ENCODE data around the gene FOXP1.

FOXP1 gene

DNA sequence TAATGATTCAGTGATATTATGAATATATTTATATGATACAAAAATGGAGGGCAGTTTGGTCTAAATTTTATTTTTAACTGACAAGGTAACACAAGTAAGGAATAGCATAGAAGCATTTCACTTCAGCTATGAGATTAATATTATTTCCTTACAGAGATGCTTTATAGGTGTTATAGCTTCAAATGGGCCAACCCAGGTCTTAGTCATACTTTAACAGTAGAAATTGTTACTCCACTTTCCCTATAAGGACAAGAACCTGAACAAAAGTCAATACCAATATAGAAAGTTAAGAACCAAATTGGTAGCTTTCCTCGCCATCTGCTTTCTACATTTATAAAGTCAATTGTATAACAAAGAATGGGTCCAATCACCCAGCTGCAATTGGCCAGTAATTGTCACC is 570.6 kb downstream of the FOXP1 start:
- DNase-seq = no peak

DNA sequence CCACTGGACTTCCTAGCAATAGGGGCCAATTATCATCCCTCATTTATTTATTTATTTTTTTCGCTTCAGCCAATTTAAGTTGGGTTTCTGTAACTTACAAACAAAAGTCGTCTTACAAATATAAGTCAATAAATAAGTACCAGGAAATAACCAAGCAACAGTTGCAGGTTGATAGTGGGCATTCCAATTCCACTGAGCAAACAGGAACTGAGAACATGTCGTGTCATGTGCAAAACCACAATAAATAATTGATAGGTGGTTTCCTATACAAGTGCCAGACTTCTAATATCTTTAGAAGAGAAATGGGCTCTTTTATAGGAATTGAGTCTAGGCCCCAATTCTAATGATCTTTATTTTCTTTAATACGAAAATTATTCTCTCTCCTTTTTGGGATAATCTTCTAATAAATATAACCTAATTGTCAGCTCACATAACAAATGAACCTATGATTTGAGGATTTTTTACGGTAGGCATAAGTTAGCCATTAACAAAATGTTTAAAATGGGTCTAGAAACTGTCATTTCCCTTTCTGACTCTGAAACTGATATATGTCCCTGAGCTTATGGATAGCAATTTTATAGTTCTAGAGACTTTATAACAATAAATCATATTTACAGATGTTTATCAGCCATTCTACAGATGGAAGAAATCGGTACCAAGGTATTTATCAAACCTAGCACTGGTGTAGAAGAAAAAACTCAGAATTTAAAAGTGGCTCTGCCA is 571.8 kb downstream of the FOXP1 start:
- no peak for DNase-seq

DNA sequence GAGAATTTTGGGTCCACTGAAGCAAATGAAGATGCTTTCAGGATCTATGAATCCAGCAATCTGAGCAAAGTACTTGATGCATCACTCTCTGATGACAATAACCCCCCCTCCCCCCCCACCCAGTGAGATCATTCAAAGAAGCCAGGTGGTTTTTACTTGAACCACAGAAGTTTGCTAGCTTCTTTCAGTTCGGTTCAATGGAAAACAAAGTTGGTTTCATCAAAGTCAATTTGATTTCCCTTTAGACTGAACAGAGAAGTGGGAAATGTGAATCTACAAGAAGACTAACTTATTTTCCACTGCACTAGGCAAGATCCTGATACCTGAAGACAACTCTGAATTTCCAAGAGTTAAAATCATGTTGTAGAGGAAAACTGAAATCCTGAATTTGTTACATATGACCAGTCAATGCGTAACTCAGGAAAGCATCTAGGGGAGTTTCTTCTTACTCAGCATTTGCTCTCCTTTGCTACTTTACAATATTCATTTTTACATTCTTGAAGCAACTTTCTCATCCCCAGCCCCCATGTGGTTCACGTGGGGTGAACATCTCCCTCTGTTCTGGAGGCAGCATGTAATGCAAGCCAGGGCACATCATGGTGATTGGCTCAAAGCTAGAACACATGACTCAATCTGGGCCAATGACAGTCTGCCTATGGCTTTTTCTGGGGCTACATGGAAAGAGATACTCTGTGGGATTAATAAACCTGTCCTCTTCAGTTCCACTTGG is 572.6 kb downstream of the FOXP1 start:
- no peak for DNase-seq

DNA sequence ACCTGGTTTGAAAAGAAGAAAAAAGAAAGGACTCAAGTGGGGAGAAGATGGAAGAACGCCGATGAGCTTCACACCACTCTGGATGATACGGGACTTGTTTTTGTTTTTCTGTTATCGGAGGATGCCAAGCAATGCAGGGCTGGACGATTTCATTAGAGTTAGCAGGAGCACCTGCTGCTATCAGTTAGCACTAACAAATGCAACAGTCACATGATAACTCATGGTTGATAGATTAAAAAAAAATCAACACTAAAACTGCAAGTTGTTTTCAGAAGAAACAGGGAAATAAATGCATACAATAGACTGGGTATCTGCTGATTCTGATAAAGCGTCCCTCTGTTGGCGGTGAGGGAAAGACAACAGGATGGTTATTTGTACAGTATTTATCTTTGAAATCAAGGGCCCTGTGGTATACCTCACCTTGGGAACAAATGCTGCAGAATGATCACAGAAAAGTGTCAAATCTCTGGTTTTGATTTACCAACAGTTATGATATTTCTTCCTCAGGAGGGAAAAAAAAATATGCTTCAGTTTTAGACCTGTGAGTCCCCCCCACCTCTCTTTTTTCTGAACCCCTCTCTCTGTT is 575.1 kb downstream of the FOXP1 start:
- DNase-seq = no peak

DNA sequence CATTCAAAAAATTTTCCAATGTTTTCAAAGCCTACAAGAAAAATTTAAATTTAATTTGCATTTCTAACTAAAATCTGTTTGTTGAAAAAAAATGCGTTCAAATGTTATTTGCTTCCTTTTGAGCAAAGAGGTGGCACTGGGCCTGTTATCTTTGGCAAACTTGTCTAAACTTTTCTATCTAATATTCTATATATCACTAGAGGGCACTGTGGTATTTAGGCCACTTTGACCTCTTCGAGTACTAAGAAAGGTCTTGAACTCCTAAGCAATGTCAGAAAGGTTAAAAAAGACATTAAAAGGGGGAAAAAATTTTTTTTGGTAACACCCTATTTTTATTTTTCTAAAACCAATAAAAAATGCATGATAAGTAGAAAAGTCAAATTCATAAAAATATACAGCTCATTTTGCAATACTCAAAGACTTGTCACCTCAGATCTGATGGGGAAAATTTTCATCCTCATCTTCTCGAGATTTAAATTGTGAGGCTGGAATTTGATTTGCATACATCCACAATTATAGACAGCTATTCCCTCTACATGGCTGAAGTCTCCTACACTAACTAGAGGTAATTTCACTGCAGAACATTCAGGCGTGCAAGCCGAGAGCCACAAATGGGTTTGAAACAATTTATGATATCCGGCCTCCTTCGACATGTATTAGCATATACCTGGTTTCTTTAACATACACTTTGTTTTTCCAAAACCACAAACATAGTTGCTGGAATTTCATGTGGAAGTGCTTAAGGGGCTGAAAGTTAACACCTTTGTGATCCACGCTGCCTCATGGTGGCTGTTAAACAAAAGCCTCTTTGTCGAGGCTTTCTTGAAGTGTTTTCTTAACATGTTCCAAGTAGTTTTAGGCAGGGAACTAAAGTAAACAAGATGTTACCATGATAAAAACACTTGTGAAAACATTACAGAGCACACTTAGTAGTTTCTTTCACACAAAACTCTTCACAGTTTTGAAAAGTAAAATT is 576.4 kb downstream of the FOXP1 start:
- DNase-seq = peak in 1 of 2 donors; percentile 76

DNA sequence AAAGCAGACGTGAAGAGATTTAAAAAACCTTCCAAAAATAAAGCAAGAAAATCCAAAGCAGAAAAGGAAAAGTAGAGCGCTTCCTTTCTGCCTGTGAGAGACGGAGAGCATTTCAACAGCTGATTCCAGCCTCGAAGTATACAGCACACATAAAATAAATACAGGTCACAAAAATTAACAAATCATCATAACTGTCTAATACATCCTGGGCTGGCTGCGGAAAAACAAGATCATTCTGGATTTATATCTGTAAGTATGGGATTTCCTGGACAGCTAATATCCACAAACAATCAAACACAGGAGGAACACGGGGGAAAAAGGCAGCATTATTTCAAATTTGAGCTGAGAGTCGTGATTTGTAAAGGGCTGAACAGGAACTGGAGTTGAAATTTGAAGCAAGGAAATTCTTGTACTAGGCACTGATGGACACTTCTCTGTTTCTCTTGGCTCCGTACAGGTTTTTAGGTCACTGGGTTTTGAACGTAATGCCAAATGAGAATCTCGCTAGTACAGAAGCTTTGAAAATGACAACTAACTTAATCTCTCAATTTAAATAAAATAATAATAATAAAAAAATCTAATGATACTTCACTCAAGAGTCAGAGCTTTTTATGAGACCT is 577.7 kb downstream of the FOXP1 start:
- no peak for DNase-seq

DNA sequence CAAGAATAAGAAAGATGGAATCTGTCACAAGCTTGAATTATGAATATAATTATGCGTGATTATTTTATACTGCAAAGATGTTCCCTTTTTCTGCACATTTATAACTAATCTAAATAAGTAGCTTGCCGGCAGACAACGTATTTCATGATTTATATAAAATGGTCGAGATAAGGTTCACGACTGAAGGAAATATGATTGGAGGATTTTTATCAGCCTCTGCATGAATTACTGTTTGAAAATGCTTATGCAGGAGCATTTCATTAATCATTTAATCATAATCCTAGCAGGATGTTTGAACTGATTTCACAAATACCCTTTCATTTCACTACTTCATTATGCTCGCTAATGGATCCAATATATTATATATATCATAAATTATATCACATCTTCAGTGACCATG is 580.0 kb downstream of the FOXP1 start:
- no peak for DNase-seq

DNA sequence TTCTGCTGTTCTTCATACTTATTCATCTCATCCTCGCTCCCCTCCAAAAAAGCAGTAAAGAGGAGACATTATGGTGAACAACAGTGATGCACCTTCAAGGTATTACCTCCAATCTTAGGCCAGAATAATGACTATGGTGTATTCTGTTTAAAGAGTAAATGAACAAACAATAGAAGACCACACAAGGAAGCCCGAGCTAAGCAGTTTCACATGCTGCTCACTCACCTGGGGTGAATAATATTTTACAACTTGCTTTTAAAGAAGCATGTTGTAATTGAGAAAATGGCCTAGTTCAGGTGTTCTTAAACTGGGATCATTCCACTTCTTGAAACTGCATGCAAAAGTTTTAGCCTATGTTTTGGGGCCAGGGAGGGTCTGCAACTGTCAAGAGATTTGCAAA is 581.2 kb downstream of the FOXP1 start:
- DNase-seq = no peak

DNA sequence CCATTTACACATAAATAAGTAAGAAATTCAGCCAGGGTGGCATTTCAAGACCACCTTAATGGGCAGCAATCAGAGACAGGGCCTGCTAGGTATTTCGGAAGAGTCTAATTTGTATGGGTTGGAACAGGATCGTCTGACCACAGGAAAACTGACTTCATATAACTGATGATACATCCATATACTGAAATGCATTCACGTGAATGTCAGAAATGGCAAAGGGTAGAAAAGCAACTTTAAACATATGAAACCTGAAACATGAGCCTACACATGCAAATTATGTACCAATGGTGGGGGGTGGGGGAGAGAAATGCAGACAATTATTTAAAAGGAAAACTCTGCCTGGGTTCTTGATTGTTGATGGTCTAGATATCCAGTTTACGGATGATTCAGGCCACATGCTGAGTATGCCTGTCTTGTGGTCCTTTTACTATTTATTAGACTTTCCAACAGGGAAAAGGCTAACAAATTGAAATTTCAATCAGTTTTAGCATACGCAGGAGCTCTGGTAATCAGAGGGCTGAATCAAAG is 582.2 kb downstream of the FOXP1 start:
- DNase-seq = no peak

DNA sequence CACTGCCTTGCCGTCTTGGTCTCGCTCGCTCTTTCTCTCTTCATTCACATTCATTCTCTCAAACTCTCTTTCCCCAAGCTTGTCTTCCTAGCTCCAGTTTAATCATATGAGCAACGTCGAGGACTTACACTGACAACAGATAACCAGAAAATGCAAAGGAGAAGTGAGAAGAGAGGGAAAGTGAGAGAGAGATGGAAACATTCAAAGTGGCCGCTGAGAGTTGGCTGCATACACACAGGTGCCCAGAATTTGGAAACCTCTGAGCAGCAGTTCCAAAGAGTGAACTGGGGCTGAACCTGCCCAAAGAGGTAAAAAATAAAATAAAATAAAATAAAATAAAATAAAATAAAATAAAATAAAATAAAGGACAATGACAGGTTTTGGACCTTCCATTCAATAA is 583.0 kb downstream of the FOXP1 start:
- no peak for DNase-seq

DNA sequence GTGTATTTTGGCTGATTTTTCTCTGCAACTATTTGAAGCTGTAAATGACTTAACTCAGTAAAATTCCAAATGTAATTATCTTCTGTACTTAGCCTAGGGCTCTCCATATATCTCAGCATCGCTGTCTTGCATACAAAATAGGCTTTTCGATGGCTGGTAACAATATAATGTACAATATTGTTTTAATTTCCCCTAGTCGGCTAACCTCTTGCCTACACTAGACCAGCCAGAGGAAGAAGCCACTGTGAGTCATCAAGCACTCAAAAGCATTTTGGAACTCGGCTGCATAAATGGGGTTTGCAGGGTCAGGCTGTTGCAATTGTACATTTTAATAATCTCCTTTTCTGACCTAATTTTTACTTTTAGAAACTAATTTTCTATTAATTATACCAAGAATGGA is 583.8 kb downstream of the FOXP1 start:
- no peak for DNase-seq

DNA sequence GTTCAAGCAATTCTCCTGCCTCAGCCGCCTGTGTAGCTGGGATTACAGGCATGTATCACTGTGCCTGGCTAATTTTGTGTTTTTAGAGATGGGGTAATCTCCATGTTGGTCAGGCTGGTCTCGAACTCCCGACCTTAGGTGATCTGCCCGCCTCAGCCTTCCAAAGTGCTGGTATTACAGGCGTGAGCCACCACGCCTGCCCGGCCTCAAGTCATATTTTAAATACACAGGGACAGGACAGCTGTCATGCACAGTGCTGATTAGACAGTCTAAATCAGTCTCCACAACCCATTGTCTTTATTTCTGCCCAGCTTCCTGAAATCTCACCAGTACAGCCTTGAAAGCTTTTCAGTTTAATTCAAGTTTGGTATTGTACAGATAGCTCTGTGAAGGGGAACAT is 587.4 kb downstream of the FOXP1 start:
- DNase-seq = no peak

DNA sequence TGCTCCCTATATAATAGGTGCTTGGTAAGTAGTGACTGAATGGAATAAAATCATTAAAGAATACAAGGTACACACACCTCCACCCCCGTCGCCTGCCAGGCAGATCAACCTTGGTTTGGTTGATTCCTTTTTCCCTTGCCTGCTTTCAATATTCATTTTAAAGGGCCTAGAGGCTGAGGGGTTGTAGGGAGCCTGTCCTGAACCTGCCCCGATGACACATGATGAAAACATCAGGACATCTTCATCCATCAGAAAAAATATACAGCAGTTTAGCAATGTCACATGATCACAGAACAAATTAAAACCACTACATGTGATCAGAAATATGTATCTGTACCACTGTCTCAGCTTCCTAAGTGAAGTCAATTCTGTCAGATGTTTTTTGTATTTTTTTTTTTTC is 588.9 kb downstream of the FOXP1 start:
- no peak for DNase-seq

DNA sequence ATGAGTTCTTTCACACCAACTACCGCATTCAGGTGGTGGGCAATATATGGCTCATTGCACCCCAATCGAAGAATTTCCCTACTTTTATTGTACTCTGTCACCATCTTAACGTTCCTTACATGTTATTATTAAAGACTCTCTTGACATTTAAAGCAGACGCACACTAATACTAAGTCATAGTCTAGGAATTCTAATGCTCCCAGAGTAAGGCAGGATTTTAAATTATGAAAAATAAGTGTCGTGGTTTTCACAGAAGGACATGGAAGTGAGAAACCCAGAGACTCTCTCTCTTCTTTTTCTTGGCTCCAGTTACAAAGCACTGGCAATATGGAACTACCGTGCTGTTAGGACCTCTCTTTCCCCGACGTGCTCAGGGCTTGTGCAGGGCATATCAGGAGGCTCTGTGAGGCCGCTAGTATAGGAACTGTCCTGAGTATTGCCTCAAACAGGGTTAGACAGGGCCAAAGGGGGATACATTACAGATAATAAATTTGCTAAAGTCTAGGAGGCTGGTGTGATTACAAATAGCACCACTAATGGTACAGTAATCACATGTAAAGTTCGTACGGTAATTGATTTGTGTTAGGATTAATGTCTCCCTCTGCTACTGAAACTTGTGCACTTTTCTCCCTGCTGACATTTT is 590.8 kb downstream of the FOXP1 start:
- no peak for DNase-seq

DNA sequence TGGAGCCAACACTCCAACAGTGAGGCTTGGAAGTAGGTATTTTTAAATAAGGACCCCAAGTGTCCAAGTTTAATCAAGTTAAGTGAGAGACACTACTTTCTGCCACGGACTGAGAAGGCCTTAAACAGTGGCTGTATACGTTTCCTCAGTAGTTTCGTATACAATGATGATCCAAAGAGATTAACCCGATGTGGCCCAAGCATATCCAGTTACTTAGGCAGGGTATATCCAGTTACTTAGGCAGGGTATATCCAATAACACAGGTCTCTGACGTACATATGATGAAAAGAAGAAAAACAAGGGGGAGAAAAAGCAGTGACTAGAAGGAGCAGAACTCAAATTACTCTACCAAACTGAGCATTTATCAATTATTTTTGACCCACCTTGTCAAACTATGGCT is 591.4 kb downstream of the FOXP1 start:
- no peak for DNase-seq

DNA sequence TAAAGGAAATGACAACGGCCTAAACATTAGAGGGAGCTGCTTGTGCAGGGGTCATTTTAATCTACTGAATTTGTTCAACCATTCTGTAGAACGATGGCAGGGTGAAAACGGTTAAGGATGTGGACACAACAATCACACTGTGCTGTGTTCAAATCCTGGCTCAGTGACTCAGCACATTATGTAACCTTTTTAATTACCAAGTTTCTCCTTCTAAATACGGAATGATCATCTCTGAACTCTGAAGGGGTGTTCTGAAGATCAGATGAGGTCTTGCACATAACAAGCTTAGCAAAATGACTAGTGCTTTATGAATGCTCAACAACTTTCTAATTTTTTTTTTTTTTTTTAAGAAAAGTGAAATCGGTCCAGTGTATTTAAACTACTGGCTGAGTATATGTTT is 592.8 kb downstream of the FOXP1 start:
- DNase-seq = no peak

DNA sequence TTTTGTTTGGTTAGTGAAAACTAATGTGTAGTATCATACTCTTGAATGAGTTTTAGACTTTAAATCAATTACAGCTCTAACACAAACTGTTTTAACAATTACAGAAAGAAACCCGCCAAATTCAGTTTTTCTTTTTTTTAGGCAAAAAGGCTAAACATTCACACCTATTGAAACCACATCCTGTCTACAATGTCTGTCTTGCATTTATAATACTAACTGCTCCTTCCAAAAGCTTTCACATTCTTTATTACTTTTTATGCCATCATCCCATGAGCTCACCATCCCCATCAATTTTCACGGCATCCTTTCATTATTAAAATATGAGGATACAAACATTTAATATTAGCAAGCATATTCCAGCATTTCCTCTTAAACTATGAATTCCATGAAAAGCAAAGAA is 593.3 kb downstream of the FOXP1 start:
- no peak for DNase-seq

DNA sequence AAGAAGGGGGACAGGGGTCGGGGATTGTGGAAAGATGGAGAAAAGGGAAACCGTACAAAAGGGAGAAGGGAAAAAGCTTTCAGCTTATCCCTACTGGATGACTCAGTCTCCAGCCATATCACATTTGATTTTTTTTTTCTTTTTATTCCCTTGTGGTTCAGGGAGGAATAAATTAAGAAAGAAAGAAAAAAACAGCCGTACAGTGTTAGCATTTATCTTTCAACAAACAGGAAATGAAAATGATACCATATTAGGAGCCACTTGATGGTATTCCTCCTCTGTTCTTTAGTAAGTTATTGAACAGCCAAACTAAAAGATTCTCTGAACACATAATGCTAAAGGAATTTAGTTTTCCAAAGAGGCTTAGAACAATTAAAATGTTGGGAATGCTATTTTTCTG is 594.4 kb downstream of the FOXP1 start:
- no peak for DNase-seq

DNA sequence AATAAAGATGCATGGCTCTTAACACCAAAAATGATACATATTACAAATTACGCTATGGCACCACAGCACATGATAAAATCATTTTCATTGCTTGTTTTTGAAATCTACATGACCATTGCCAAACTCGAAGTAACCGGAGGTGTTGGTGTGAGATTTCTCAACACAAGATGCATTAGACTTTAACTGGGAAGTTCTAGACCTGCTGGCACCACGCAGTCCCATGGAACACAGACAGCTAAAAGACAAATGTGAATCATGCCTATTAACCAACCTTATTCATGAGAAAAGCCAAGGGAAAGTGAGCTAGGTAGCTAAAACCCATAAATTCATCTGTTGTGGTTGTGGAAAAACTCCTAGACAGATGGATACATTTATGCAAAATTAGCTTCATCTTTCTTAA is 595.4 kb downstream of the FOXP1 start:
- DNase-seq = no peak

DNA sequence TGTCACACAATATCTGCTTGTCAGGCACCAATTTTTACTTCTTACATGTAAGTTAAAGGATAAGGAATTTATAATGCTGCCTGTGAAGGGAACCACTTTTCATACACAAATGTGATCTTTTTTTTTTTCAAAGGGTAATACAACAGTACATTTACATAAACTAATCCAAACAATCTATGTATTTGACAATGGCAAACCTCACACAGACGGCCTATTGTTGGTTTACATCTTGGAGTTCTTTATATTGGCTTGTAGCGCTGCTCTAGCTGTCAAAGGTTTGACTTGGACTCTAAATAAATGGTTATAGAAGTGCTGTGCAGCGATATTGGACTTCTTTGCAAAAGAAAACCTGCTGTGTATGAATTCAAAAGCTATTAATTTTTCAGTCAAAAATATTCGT is 598.0 kb downstream of the FOXP1 start:
- peak in 1 of 2 donors; percentile 24 for DNase-seq

DNA sequence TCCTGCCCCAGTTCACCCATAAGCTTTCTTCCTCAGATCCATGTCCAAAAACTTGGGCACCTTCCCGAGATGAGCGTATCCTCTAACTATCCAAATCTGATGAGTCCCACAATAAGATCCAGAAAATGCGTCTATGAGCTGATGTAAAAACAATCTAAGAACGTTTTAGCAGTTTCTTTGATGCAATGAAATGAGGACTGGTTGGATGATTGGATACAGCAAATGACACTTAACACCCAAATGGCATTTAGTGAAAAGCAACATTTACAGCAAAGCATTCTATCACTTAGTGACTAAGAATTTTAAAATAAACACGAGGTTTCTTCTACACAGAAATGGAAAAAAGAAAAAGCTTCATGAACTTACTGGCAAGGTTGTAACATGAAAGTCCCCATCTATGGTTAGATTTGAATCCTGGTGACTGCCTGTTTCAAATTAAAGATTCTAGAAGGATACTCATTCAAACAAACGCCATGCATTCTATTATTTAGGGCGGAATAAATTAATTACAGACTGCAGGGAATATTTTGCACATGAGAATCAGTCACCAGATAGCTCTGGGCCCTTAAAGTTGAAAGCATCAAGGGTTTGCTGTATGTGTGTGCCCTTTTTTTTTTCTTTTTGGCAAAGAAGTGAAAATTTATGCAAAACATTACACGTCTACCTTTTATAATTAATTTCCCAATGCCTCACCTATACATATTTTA is 598.6 kb downstream of the FOXP1 start:
- no peak for DNase-seq
